ENCODE results near the gene KLHL21. TPM values are rescaled to one million over a fixed set of nuclear protein-coding genes. Genes with fewer than 3 reads are reported as not detected.
A peak's percentile ranks its signal among the peaks of the same experiment; 100 is the strongest.
"Not testable (repeated sequence)": the region's sequence is repeated elsewhere in the genome, so short reads cannot be mapped to it uniquely, and the experiment has no call there.

KLHL21 gene
- total RNA-seq, 8 experiments from 2014 or later, result 7.0 to 38.3 (median 12.6) TPM

DNA sequence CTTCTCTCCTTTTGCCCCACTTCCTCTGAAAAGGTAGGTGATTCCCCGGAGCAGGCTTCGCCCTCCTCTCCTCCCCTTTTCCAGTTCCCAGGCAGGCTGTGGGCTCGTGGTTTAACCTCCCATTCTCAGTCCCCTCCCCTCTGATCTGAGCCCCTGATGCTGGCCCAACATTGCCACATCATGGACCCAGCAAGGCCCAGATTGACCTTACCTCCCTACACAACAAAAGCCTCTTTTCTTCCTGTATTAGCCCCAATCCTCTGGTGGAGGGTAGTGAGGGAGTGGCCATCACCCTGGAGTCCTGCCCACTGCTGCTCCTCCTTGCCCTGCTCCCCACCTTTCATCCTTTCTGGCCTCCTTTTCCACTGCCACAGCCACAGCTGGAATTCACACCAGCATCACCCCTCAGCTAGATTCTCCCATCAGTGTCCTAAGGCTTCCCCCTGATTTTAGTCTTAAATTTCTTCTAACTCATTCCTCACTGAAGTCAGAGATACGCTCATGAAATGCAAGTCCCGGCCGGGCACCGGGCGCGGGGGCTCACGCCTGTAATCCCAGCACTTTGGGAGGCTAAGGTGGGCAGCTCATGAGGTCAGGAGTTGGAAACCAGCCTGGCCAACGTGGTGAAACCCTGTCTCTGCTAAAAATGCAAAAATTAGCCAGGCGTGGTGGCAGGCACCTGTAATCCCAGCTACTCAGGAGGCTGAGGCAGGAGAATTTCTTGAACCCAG, 29.9 kb downstream of the KLHL21 start:
- Histone ChIP-seq H3K4me1 (replicated peaks in 1 of 2) (no peaks in the 10 kb centered on the region), H3K27ac (no peak overlapping the region), H3K4me3 (no peak overlapping the region)
- WGBS, 10 experiments, result 20 to 100% (median 58%) methylated on average over 1 to 11 of the region's 12 CpGs; no CpG with 5 or more reads in 3 of the 10 experiments
- in situ Hi-C loops (cut with MboI; ENCODE audit: low pct_unique_long_range_greater_than_20kb in 2 of 9, low sequenced_read_pairs in 9 of 9, unreplicated experiment in 9 of 9), result no loop called here
- no peak for ATAC-seq (replicated peaks in 6 of 8)

GRCh38 chr1:6570987-6571386, 31.7 kb downstream of the KLHL21 start:
- in situ Hi-C loops (cut with MboI; ENCODE audit: low pct_unique_long_range_greater_than_20kb in 2 of 9, low sequenced_read_pairs in 9 of 9, unreplicated experiment in 9 of 9), result no loop called here
- Histone ChIP-seq H3K4me1 (replicated peaks in 1 of 2) (no peaks in the 10 kb centered on the region), H3K27ac (no peak overlapping the region), H3K4me3 (no peak overlapping the region)
- ATAC-seq (replicated peaks in 6 of 8), result no peak
- WGBS, 10 experiments, result 33 to 64% (median 47%) methylated on average over 1 to 4 of the region's 5 CpGs; no CpG with 5 or more reads in 6 of the 10 experiments

GRCh38 chr1:6570100-6570499, 32.6 kb downstream of the KLHL21 start:
- Histone ChIP-seq H3K27ac (no peak overlapping the region), H3K4me3 (no peak overlapping the region), H3K4me1 (replicated peaks in 1 of 2) (no peaks in the 10 kb centered on the region)
- in situ Hi-C loops (cut with MboI; ENCODE audit: low pct_unique_long_range_greater_than_20kb in 2 of 9, low sequenced_read_pairs in 9 of 9, unreplicated experiment in 9 of 9), result no loop called here
- whole genome bisulfite sequencing, 10 experiments, result 0 to 100% (median 66%) methylated on average over 1 to 3 of the region's 3 CpGs; no CpG with 5 or more reads in 3 of the 10 experiments
- ATAC-seq (replicated peaks in 6 of 8), result no peak

DNA sequence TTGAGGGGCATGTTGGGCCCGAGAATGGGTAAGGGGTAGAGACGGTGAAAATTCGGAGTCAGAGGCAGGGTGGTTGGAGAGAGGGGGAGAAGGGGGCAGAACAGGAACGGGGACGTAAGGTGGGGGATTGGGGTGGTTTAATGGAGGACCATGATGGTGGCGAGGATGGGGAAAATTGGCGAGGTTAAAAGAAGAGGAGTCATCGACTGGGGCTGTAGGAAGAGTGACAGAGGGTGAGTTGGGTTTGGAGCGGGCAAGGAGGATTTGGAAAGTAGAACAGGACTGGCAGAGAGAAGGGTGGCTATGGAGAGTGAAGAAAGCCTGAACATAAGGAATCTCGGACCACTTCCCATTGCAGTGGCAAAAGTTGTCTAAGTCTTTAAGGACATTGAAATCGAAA, 33.6 kb downstream of the KLHL21 start:
- WGBS, 10 experiments, result 58 to 100% (median 84%) methylated on average over 1 to 10 of the region's 11 CpGs; no CpG with 5 or more reads in 2 of the 10 experiments
- H3K4me3 ChIP-seq, result no peak overlapping the region
- ATAC-seq (replicated peaks in 6 of 8), result no peak
- no peaks in the 10 kb centered on the region for H3K4me1 ChIP-seq (replicated peaks in 1 of 2)
- in situ Hi-C loops (cut with MboI; ENCODE audit: low pct_unique_long_range_greater_than_20kb in 2 of 9, low sequenced_read_pairs in 9 of 9, unreplicated experiment in 9 of 9), result no loop called here
- peak overlapping the region in 1 of 2 donors; percentile 17 for H3K27ac ChIP-seq

DNA sequence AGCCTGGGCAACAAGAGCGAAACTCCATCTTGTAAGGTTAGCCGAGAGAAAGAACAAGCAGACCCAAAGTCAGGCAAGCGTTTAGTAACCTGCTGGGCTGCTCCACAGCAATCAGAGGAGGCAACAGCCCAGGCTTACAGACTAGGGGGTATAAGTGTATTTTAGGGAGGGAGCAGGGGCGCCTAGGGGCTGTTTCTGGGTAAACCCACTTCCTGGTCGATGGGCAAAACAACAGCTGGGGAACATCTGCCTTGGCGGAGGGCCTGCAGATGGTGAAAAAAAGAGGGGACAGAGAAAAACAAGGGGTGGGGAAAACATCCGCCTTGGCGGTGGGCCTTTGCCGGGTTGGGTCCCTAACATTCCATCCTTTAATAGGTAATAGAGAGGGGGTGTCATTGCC, 42.4 kb downstream of the KLHL21 start:
- no peak for ATAC-seq (replicated peaks in 6 of 8)
- in situ Hi-C loops (cut with MboI; ENCODE audit: low pct_unique_long_range_greater_than_20kb in 2 of 9, low sequenced_read_pairs in 9 of 9, unreplicated experiment in 9 of 9), result no loop called here
- WGBS, 10 experiments, result 10 to 100% (median 51%) methylated on average over 1 to 8 of the region's 9 CpGs; no CpG with 5 or more reads in 4 of the 10 experiments
- H3K27ac ChIP-seq, result no peak overlapping the region
- H3K4me3 ChIP-seq, result no peak overlapping the region
- no peaks in the 10 kb centered on the region for H3K4me1 ChIP-seq (replicated peaks in 1 of 2)

DNA sequence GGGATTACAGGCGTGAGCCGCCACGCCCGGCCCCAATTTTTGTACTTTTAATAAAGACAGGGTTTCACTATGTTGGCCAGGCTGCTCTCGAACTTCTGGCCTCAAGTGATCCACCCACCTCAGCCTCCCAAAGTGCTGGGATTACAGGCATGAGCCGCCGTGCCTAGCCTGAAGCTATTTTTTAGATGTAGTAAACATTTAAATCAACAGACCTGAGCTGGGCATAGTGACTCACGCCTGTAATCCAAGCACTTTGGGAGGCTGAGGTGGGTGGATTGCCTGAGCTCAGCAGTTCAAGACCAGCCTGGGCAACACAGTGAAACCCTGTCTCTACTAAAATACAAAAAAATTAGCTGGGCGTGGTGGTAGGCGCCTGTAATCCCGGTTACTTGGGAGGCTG, 43.5 kb downstream of the KLHL21 start:
- in situ Hi-C loops (cut with MboI; ENCODE audit: low pct_unique_long_range_greater_than_20kb in 2 of 9, low sequenced_read_pairs in 9 of 9, unreplicated experiment in 9 of 9); ATAC-seq (replicated peaks in 6 of 8); H3K4me3 ChIP-seq; H3K27ac ChIP-seq; H3K4me1 ChIP-seq (replicated peaks in 1 of 2): not testable (repeated sequence)
- 40 to 89% (median 73%) methylated on average over 1 to 8 of the region's 11 CpGs; no CpG with 5 or more reads in 5 of the 10 experiments for WGBS, 10 experiments

- Histone ChIP-seq H3K4me3 (no peak overlapping the region), H3K4me1 (replicated peaks in 1 of 2) (peaks cover 8% of the 10 kb centered on the region in 2 donors), H3K27ac (no peak overlapping the region)
- no peak for ATAC-seq (replicated peaks in 6 of 8)
- in situ Hi-C loops (cut with MboI; ENCODE audit: low pct_unique_long_range_greater_than_20kb in 2 of 9, low sequenced_read_pairs in 9 of 9, unreplicated experiment in 9 of 9), result no loop called here
- WGBS, 10 experiments, result 20 to 100% (median 64%) methylated on average over 1 of the region's 1 CpG; no CpG with 5 or more reads in 5 of the 10 experiments
These were observed 45.1 kb downstream of the KLHL21 start for GRCh38 chr1:6557597-6557996.

- Histone ChIP-seq H3K4me3 (peak within 1 kb of the TSS; percentile 76 to 100 (median 99)), H3K4me1 (replicated peaks in 1 of 2) (peaks cover 8% of the 10 kb centered on the region in 2 donors), H3K27ac (peak within 1 kb of the TSS; percentile 67 to 82)
- ATAC-seq (replicated peaks in 6 of 8), result no peak
- in situ Hi-C loops (cut with MboI; ENCODE audit: low pct_unique_long_range_greater_than_20kb in 2 of 9, low sequenced_read_pairs in 9 of 9, unreplicated experiment in 9 of 9), result no loop called here
- WGBS, 10 experiments, result 0 to 100% (median 76%) methylated on average over 1 to 16 of the region's 19 CpGs; no CpG with 5 or more reads in 1 of the 10 experiments
These were observed 47.5 kb downstream of the KLHL21 start, which contains the start of gene TAS1R1 for GRCh38 chr1:6554907-6555778. Gene TAS1R1 (plus strand): TSS chr1:6555307. CDS start chr1:6555374, 67 bp downstream.

DNA sequence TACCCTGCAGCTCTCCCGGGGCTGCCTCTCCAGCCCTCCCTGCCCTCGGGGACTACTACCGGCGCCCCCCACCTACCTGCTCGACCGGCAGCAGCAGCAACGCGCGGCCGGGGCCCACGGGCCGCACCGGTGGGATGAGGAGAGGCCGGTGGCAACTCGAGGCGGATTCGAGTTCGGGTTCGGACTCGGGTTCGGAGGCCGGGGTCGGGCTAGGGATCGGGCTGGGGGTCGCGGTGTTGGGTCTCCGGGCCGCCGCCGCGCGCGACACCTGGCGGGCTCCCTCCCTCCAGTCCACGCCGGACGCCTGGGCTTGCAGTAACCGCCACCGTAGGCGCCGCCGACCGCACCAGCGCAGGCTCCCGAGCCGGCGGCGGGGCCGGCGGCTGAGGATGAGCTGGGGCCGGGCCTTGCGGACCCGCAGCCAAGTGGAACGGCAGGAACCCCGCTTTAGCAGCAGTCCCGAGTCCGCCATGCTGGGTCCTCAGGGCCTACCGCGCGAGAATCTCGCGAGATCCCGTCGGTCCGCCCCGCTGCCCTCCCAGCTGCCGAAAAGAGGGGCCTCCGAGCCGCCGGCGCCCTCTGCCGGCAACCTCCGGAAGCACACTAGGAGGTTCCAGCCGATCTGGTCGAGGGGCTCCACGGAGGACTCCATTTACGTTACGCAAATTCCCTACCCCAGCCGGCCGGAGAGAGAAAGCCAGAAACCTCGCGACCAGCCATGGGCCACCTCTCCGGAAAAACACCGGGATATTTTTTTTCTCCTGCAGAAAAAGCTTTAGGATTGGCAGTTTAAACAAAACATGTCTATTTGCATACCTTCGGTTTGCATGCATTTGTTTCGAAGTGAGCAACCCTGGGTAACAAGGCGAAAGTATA, 48.4 kb downstream of the KLHL21 start, which contains the start of gene NOL9:
Gene NOL9 (minus strand): TSS at position 483 of the 876 bp plus-strand sequence. CDS start 11 bp downstream, at position 472.
- ATAC-seq (replicated peaks in 6 of 8), result peak; percentile 94 to 98 (median 98)
- peak within 1 kb of the TSS; percentile 76 to 100 (median 99) for H3K4me3 ChIP-seq
- H3K27ac ChIP-seq, result peak within 1 kb of the TSS; percentile 67 to 82
- 0 to 100% (median 14%) methylated on average over 1 to 45 of the region's 87 CpGs; no CpG with 5 or more reads in 2 of the 10 experiments for WGBS, 10 experiments
- peaks cover 8% of the 10 kb centered on the region in 2 donors for H3K4me1 ChIP-seq (replicated peaks in 1 of 2)
- in situ Hi-C loops (cut with MboI; ENCODE audit: low pct_unique_long_range_greater_than_20kb in 2 of 9, low sequenced_read_pairs in 9 of 9, unreplicated experiment in 9 of 9), result no loop called here

GRCh38 chr1:6547301-6547700, 55.4 kb downstream of the KLHL21 start:
- Histone ChIP-seq H3K4me3 (no peak overlapping the region), H3K4me1 (replicated peaks in 1 of 2) (no peaks in the 10 kb centered on the region), H3K27ac (no peak overlapping the region)
- in situ Hi-C loops (cut with MboI; ENCODE audit: low pct_unique_long_range_greater_than_20kb in 2 of 9, low sequenced_read_pairs in 9 of 9, unreplicated experiment in 9 of 9), result no loop called here
- WGBS, 10 experiments, result 40 to 100% (median 90%) methylated on average over 1 to 4 of the region's 4 CpGs; no CpG with 5 or more reads in 2 of the 10 experiments
- no peak for ATAC-seq (replicated peaks in 6 of 8)

- in situ Hi-C loops (cut with MboI; ENCODE audit: low pct_unique_long_range_greater_than_20kb in 2 of 9, low sequenced_read_pairs in 9 of 9, unreplicated experiment in 9 of 9), result no loop called here
- ATAC-seq (replicated peaks in 6 of 8), result no peak
- H3K27ac ChIP-seq, result no peak overlapping the region
- H3K4me1 ChIP-seq (replicated peaks in 1 of 2), result no peaks in the 10 kb centered on the region
- H3K4me3 ChIP-seq, result no peak overlapping the region
- WGBS, 10 experiments, result 41 to 100% (median 92%) methylated on average over 1 to 5 of the region's 5 CpGs
These were observed 56.3 kb downstream of the KLHL21 start for GRCh38 chr1:6546326-6546725.
